CD8-positive, alpha-beta memory T cell (primary cell): ENCODE results near the gene PHETA1. TPM values are rescaled to one million over a fixed set of nuclear protein-coding genes. Genes with fewer than 3 reads are reported as not detected.

Experiments
- CTCF ChIA-PET: fragments of 350-600 bp; sonication (Branson Sonifier 250); formaldehyde crosslinking; loops from one replicate; lab custom pipeline; 2021; ENCODE audit warnings: antibody characterized with exemption; lab: Charles Lee
- POLR2A ChIA-PET: fragments of 350-600 bp; sonication (Branson Sonifier 250); formaldehyde crosslinking; loops from one replicate; lab custom pipeline; 2021; ENCODE audit warnings: antibody characterized with exemption; lab: Charles Lee
- DNase-seq, 5 donors: peaks; one replicate each; pipeline versions ENCODE4 v3.0.0 to v3.0.0-alpha.2; 2020 to 2022; ENCODE audit warnings: mixed read lengths in 1 of 5
- H3K27ac ChIP-seq: one replicate; pipeline ENCODE4 v1.7.0; 2013; ENCODE audit warnings: low read depth, mild to moderate bottlenecking, low read length, moderate library complexity
- H3K27me3 ChIP-seq: 2 replicates; pipeline ENCODE4 v1.7.0; 2013; ENCODE audit warnings: low read length, mild to moderate bottlenecking; ENCODE audit not compliant: insufficient read depth, poor library complexity, severe bottlenecking
- H3K36me3 ChIP-seq: 2 replicates; pipeline ENCODE4 v1.7.0; 2013; ENCODE audit warnings: mild to moderate bottlenecking, low read length, moderate library complexity; ENCODE audit not compliant: insufficient read depth
- H3K4me1 ChIP-seq: 2 replicates; pipeline ENCODE4 v1.7.0; 2013; ENCODE audit warnings: mild to moderate bottlenecking, low read length, moderate library complexity; ENCODE audit not compliant: insufficient read depth
- H3K4me3 ChIP-seq: 2 replicates; pipeline ENCODE4 v1.7.0; 2013; ENCODE audit warnings: mild to moderate bottlenecking, low read length
- H3K9me3 ChIP-seq: 2 replicates; pipeline ENCODE4 v1.7.0; 2013; ENCODE audit warnings: mild to moderate bottlenecking, low read length
- H3K27ac Mint-ChIP-seq, 8 donors: one replicate each; pipeline ENCODE4 v1.8.0; 2020 to 2021; ENCODE audit warnings: mixed read lengths in 8 of 8, mild to moderate bottlenecking in 6 of 8, inconsistent platforms in 3 of 8, moderate library complexity in 3 of 8
- H3K27me3 Mint-ChIP-seq, 2 donors: one replicate each; pipeline ENCODE4 v1.8.0; 2020 to 2021; ENCODE audit warnings: mixed read lengths in 2 of 2, mild to moderate bottlenecking in 1 of 2, moderate library complexity in 1 of 2
- H3K36me3 Mint-ChIP-seq, 3 donors: one replicate each; pipeline ENCODE4 v1.8.0; 2020 to 2021; ENCODE audit warnings: mixed read lengths in 3 of 3, inconsistent platforms in 1 of 3, mild to moderate bottlenecking in 1 of 3
- H3K4me1 Mint-ChIP-seq, 3 donors: one replicate each; pipeline ENCODE4 v1.8.0; 2020 to 2021; ENCODE audit warnings: mixed read lengths in 3 of 3, inconsistent platforms in 1 of 3, mild to moderate bottlenecking in 1 of 3
- H3K4me3 Mint-ChIP-seq, 7 donors: one replicate each; pipeline ENCODE4 v1.8.0; 2020 to 2021; ENCODE audit warnings: mixed read lengths in 7 of 7, mild to moderate bottlenecking in 6 of 7, moderate library complexity in 4 of 7, inconsistent platforms in 2 of 7
- H3K9me3 Mint-ChIP-seq, 5 donors: one replicate each; pipeline ENCODE4 v1.8.0; 2020 to 2022; ENCODE audit warnings: mixed read lengths in 5 of 5, mild to moderate bottlenecking in 3 of 5, moderate library complexity in 2 of 5, inconsistent platforms in 1 of 5
- polyA plus RNA-seq: library from polyadenylated mRNA; unstranded; fragments of 300-500 nt; fragmentation: Illumina TruSeq; gene quantifications from one replicate; pipeline ENCODE4 v1.2.3, GENCODE V29; 2021
- total RNA-seq, 2 experiments: library from RNA; stranded (reverse); gene quantifications; one replicate each; pipeline ENCODE4 v1.2.3, GENCODE V29; 2021

PHETA1 gene
- total and polyA plus RNA-seq, 3 experiments from 2014 or later: 1.8 to 3.9 (median 3.8) TPM

- no peak overlapping the region for H3K4me3 Mint-ChIP-seq
- ChIA-PET POLR2A (no interaction called here), CTCF (no interaction called here)
- no peak for DNase-seq
- peaks cover 9 to 14% (median 9%) of the 10 kb centered on the region in 3 donors for H3K4me1 Mint-ChIP-seq
- H3K27me3 ChIP-seq: no peaks in the 10 kb centered on the region
- H3K4me1 ChIP-seq: no peaks in the 10 kb centered on the region
- H3K9me3 ChIP-seq: no peaks in the 10 kb centered on the region
- H3K4me3 ChIP-seq: no peak overlapping the region
- H3K27me3 Mint-ChIP-seq: peaks cover 6 to 11% of the 10 kb centered on the region in 2 donors
- H3K36me3 ChIP-seq: no peaks in the 10 kb centered on the region
- no peaks in the 10 kb centered on the region for H3K9me3 Mint-ChIP-seq
- no peak overlapping the region for H3K27ac ChIP-seq
- H3K27ac Mint-ChIP-seq: peak overlapping the region in 2 of 8 donors; percentile 19 to 37
- H3K36me3 Mint-ChIP-seq: peaks cover 0 to 9% (median 0%) of the 10 kb centered on the region in 3 donors
These were observed 9.0 kb downstream of the PHETA1 start for GRCh38 chr12:111359914-111360276.

GRCh38 chr12:111359231-111359913, 9.5 kb downstream of the PHETA1 start:
- ChIA-PET POLR2A (no interaction called here), CTCF (no interaction called here)
- peaks cover 9 to 14% (median 9%) of the 10 kb centered on the region in 3 donors for H3K4me1 Mint-ChIP-seq
- Histone ChIP-seq H3K9me3 (no peaks in the 10 kb centered on the region), H3K27me3 (no peaks in the 10 kb centered on the region), H3K27ac (no peak overlapping the region), H3K4me3 (no peak overlapping the region), H3K36me3 (no peaks in the 10 kb centered on the region), H3K4me1 (no peaks in the 10 kb centered on the region)
- no peak overlapping the region for H3K4me3 Mint-ChIP-seq
- H3K9me3 Mint-ChIP-seq: no peaks in the 10 kb centered on the region
- DNase-seq: no peak
- H3K27me3 Mint-ChIP-seq: peaks cover 6 to 11% of the 10 kb centered on the region in 2 donors
- peak overlapping the region in 1 of 8 donors; percentile 17 for H3K27ac Mint-ChIP-seq
- H3K36me3 Mint-ChIP-seq: peaks cover 0 to 9% (median 0%) of the 10 kb centered on the region in 3 donors

- Histone ChIP-seq H3K27ac (no peak overlapping the region), H3K4me3 (no peak overlapping the region), H3K36me3 (no peaks in the 10 kb centered on the region), H3K9me3 (no peaks in the 10 kb centered on the region), H3K4me1 (no peaks in the 10 kb centered on the region), H3K27me3 (no peaks in the 10 kb centered on the region)
- Mint-ChIP-seq H3K9me3 (no peaks in the 10 kb centered on the region), H3K36me3 (no peaks in the 10 kb centered on the region), H3K4me1 (peaks cover 9 to 10% (median 9%) of the 10 kb centered on the region in 3 donors), H3K27ac (no peak overlapping the region), H3K4me3 (no peak overlapping the region), H3K27me3 (peaks cover 6 to 8% of the 10 kb centered on the region in 2 donors)
- ChIA-PET POLR2A (interaction anchor here (0.6 kb wide), 1 partner anchor 783 kb away, joined by 5 read pairs; no protein-coding TSS in a partner anchor), CTCF (no interaction called here)
- DNase-seq: no peak
These were observed 13.5 kb downstream of the PHETA1 start for GRCh38 chr12:111355201-111355925.

GRCh38 chr12:111354511-111354910, 14.4 kb downstream of the PHETA1 start:
- POLR2A ChIA-PET: no interaction called here
- Mint-ChIP-seq H3K36me3 (no peaks in the 10 kb centered on the region), H3K27me3 (peaks cover 4 to 5% of the 10 kb centered on the region in 2 donors), H3K27ac (no peak overlapping the region), H3K4me3 (no peak overlapping the region), H3K4me1 (peaks cover under 1 to 3% (median 2%) of the 10 kb centered on the region in 3 donors), H3K9me3 (peaks cover 0 to 2% (median 0%) of the 10 kb centered on the region in 5 donors)
- H3K4me3 ChIP-seq: no peak overlapping the region
- no peak for DNase-seq
- H3K27ac ChIP-seq: no peak overlapping the region
- no peaks in the 10 kb centered on the region for H3K36me3 ChIP-seq
- no peaks in the 10 kb centered on the region for H3K27me3 ChIP-seq
- no peaks in the 10 kb centered on the region for H3K9me3 ChIP-seq
- H3K4me1 ChIP-seq: no peaks in the 10 kb centered on the region
- CTCF ChIA-PET: no interaction called here

GRCh38 chr12:111353603-111354295, 15.1 kb downstream of the PHETA1 start:
- Mint-ChIP-seq H3K36me3 (peaks cover 0 to 2% (median 0%) of the 10 kb centered on the region in 3 donors), H3K27ac (peak overlapping the region in 1 of 8 donors; percentile 66), H3K4me1 (peaks cover 0 to 2% (median 0%) of the 10 kb centered on the region in 3 donors), H3K9me3 (peaks cover 0 to 8% (median 3%) of the 10 kb centered on the region in 5 donors), H3K4me3 (no peak overlapping the region), H3K27me3 (peaks cover under 1 to 2% of the 10 kb centered on the region in 2 donors)
- ChIA-PET CTCF (no interaction called here), POLR2A (no interaction called here)
- H3K27ac ChIP-seq: no peak overlapping the region
- no peak for DNase-seq
- H3K4me3 ChIP-seq: no peak overlapping the region
- H3K36me3 ChIP-seq: no peaks in the 10 kb centered on the region
- no peaks in the 10 kb centered on the region for H3K4me1 ChIP-seq
- H3K9me3 ChIP-seq: no peaks in the 10 kb centered on the region
- no peaks in the 10 kb centered on the region for H3K27me3 ChIP-seq

- no peak for DNase-seq
- H3K9me3 ChIP-seq: peaks cover 3% of the 10 kb centered on the region
- H3K4me3 ChIP-seq: no peak overlapping the region
- Mint-ChIP-seq H3K4me3 (no peak overlapping the region), H3K9me3 (peaks cover 0 to 11% (median 5%) of the 10 kb centered on the region in 5 donors), H3K27me3 (no peaks in the 10 kb centered on the region), H3K36me3 (peaks cover 0 to 3% (median 0%) of the 10 kb centered on the region in 3 donors), H3K27ac (peak overlapping the region in 1 of 8 donors; percentile 66), H3K4me1 (no peaks in the 10 kb centered on the region)
- no peaks in the 10 kb centered on the region for H3K4me1 ChIP-seq
- CTCF ChIA-PET: no interaction called here
- POLR2A ChIA-PET: no interaction called here
- no peaks in the 10 kb centered on the region for H3K36me3 ChIP-seq
- H3K27ac ChIP-seq: no peak overlapping the region
- H3K27me3 ChIP-seq: no peaks in the 10 kb centered on the region
These were observed 15.9 kb downstream of the PHETA1 start for GRCh38 chr12:111353026-111353425.

GRCh38 chr12:111352296-111352993, 16.4 kb downstream of the PHETA1 start:
- no peak overlapping the region for H3K4me3 ChIP-seq
- H3K27me3 ChIP-seq: no peaks in the 10 kb centered on the region
- H3K36me3 ChIP-seq: no peaks in the 10 kb centered on the region
- POLR2A ChIA-PET: interaction anchor here (0.6 kb wide), 1 partner anchor 186 kb away, joined by 3 read pairs; no protein-coding TSS in a partner anchor
- Mint-ChIP-seq H3K36me3 (peaks cover 0 to 3% (median 0%) of the 10 kb centered on the region in 3 donors), H3K27me3 (no peaks in the 10 kb centered on the region), H3K4me3 (no peak overlapping the region), H3K9me3 (peaks cover 0 to 11% (median 5%) of the 10 kb centered on the region in 5 donors), H3K27ac (no peak overlapping the region), H3K4me1 (no peaks in the 10 kb centered on the region)
- no peak for DNase-seq
- CTCF ChIA-PET: no interaction called here
- no peaks in the 10 kb centered on the region for H3K4me1 ChIP-seq
- H3K27ac ChIP-seq: no peak overlapping the region
- H3K9me3 ChIP-seq: peaks cover 3% of the 10 kb centered on the region
